IMR-90 (cell line): ENCODE results near the gene ARHGAP28. TPM values are rescaled to one million over a fixed set of nuclear protein-coding genes. Genes with fewer than 3 reads are reported as not detected.

Source experiments
- ATAC-seq: fragments of 200-7000 bp; cut with Tn5 transposase; 2 replicates; pipeline ENCODE4 v1.9.1; 2020; ENCODE audit warnings: low read depth, mild to moderate bottlenecking, moderate library complexity
- BruUV-seq: library from RNA; stranded (reverse); fragments of 400-500 nt; replicated peaks from 2 replicates; lab custom pipeline; 2021; lab: Mats Ljungman, UMichigan
- CTCF ChIA-PET: fragments of 300-600 bp; formaldehyde crosslinking; extraction: SDS; loops from one replicate; lab custom pipeline; 2021; ENCODE audit warnings: antibody characterized with exemption; lab: Yijun Ruan, JAX
- POLR2A ChIA-PET: fragments of 300-600 bp; sonication (Branson Sonifier 250); formaldehyde crosslinking; loops from one replicate; lab custom pipeline; 2022; ENCODE audit warnings: antibody characterized with exemption; ENCODE audit not compliant: unreplicated experiment; lab: Charles Lee
- DNase-seq: peaks from one replicate; pipeline ENCODE4 v3.0.0; 2013
- H2AFZ ChIP-seq: replicated peaks from 2 replicates; pipeline ENCODE3; 2013; ENCODE audit warnings: low read length, mild to moderate bottlenecking; ENCODE audit not compliant: poor library complexity
- H2AK5ac ChIP-seq: 2 replicates; pipeline ENCODE4 v1.6.1; 2013; ENCODE audit warnings: low read depth, low read length, inconsistent platforms
- H2AK9ac ChIP-seq: replicated peaks from 2 replicates; pipeline ENCODE3; 2013; ENCODE audit warnings: mild to moderate bottlenecking, low read depth, low read length, moderate library complexity; ENCODE audit not compliant: poor library complexity
- H2BK120ac ChIP-seq: 2 replicates; pipeline ENCODE4 v1.6.1; 2013; ENCODE audit warnings: low read depth, low read length, inconsistent platforms
- H2BK15ac ChIP-seq: 3 replicates; pipeline ENCODE4 v1.6.1; 2013; ENCODE audit warnings: low read depth, low read length, inconsistent platforms
- H2BK20ac ChIP-seq: 2 replicates; pipeline ENCODE4 v1.6.1; 2013; ENCODE audit warnings: low read depth, mild to moderate bottlenecking, inconsistent platforms, low read length, moderate library complexity
- H2BK5ac ChIP-seq: 2 replicates; pipeline ENCODE4 v1.6.1; 2013; ENCODE audit warnings: mild to moderate bottlenecking, low read depth, low read length, inconsistent platforms; ENCODE audit not compliant: poor library complexity, severe bottlenecking
- H3K14ac ChIP-seq: replicated peaks from 2 replicates; pipeline ENCODE4 v1.6.1; 2013; ENCODE audit warnings: low read depth, low read length, inconsistent platforms
- H3K18ac ChIP-seq: 2 replicates; pipeline ENCODE4 v1.6.1; 2013; ENCODE audit warnings: low read depth, low read length, control low read depth
- H3K23ac ChIP-seq: 2 replicates; pipeline ENCODE4 v1.6.1; 2013; ENCODE audit warnings: low read depth, low read length, inconsistent platforms
- H3K27ac ChIP-seq: 2 replicates; pipeline ENCODE4 v1.5.1; 2013; ENCODE audit warnings: mild to moderate bottlenecking, control low read depth, low read length; ENCODE audit not compliant: insufficient read depth
- H3K27me3 ChIP-seq: 2 replicates; pipeline ENCODE4 v1.6.1; 2013; ENCODE audit warnings: low read length; ENCODE audit not compliant: control insufficient read depth, insufficient read depth
- H3K36me3 ChIP-seq: 2 replicates; pipeline ENCODE4 v1.6.1; 2013; ENCODE audit warnings: low read length, mixed read lengths; ENCODE audit not compliant: control insufficient read depth, insufficient read depth
- H3K4ac ChIP-seq: 2 replicates; pipeline ENCODE4 v1.6.1; 2013; ENCODE audit warnings: low read depth, low read length, inconsistent platforms
- H3K4me1 ChIP-seq: 2 replicates; pipeline ENCODE4 v1.6.1; 2013; ENCODE audit warnings: low read length, mixed read lengths; ENCODE audit not compliant: control insufficient read depth, insufficient read depth
- H3K4me2 ChIP-seq: 2 replicates; pipeline ENCODE4 v1.6.1; 2013; ENCODE audit warnings: low read depth, mild to moderate bottlenecking, control low read depth, low read length, moderate library complexity
- H3K4me3 ChIP-seq: 2 replicates; pipeline ENCODE4 v1.5.1; 2013; ENCODE audit warnings: low read depth, mild to moderate bottlenecking, control low read depth, low read length, moderate library complexity; ENCODE audit not compliant: insufficient read depth
- H3K56ac ChIP-seq: 2 replicates; pipeline ENCODE4 v1.6.1; 2013; ENCODE audit warnings: low read length, inconsistent platforms; ENCODE audit not compliant: insufficient read depth; ENCODE audit errors: extremely low read depth
- H3K79me1 ChIP-seq, 2 experiments: 2 replicates each; pipeline ENCODE4 v1.6.1; 2013; ENCODE audit warnings: low read length in 2 of 2, inconsistent platforms in 1 of 2, low read depth in 1 of 2
- H3K9ac ChIP-seq: 2 replicates; pipeline ENCODE4 v1.6.1; 2013; ENCODE audit warnings: low read depth, low read length, control low read depth
- H3K9me1 ChIP-seq: 2 replicates; pipeline ENCODE4 v1.6.1; 2013; ENCODE audit warnings: low read length, inconsistent platforms; ENCODE audit not compliant: insufficient read depth
- H3K9me3 ChIP-seq: 2 replicates; pipeline ENCODE4 v1.6.1; 2013; ENCODE audit warnings: low read length; ENCODE audit not compliant: control insufficient read depth, insufficient read depth
- H4K20me1 ChIP-seq: 2 replicates; pipeline ENCODE4 v1.6.1; 2013; ENCODE audit warnings: low read length, inconsistent platforms; ENCODE audit not compliant: insufficient read depth
- H4K5ac ChIP-seq: 2 replicates; pipeline ENCODE4 v1.6.1; 2013; ENCODE audit warnings: mild to moderate bottlenecking, low read depth, low read length, control low read depth
- H4K8ac ChIP-seq, 2 experiments: 2 replicates each; pipeline ENCODE4 v1.6.1; 2013; ENCODE audit warnings: low read depth in 2 of 2, low read length in 2 of 2, control low read depth in 1 of 2, inconsistent platforms in 1 of 2
- H4K91ac ChIP-seq: 2 replicates; pipeline ENCODE4 v1.6.1; 2013; ENCODE audit warnings: low read depth, low read length, inconsistent platforms; ENCODE audit not compliant: insufficient read depth
- CEBPB ChIP-seq: IDR thresholded peaks from 2 replicates; pipeline ENCODE4 v1.6.1; 2012; ENCODE audit warnings: low read depth, low read length, improper control_type of control experiment
- FOS ChIP-seq: fragments of 150-350 bp; IDR thresholded peaks from 2 replicates; pipeline ENCODE4 v1.6.1; 2016; ENCODE audit warnings: low read depth, low read length
- MAZ ChIP-seq: IDR thresholded peaks from 2 replicates; pipeline ENCODE4 v1.6.1; 2012; ENCODE audit warnings: low read depth, mild to moderate bottlenecking, low read length, improper control_type of control experiment, moderate library complexity, borderline replicate concordance
- NFE2L2 ChIP-seq: fragments of 150-350 bp; IDR thresholded peaks from 2 replicates; pipeline ENCODE4 v1.6.1; 2016; ENCODE audit warnings: low read depth, mild to moderate bottlenecking, low read length
- RCOR1 ChIP-seq: IDR thresholded peaks from 2 replicates; pipeline ENCODE4 v1.6.1; 2012; ENCODE audit warnings: mild to moderate bottlenecking, low read length, improper control_type of control experiment; ENCODE audit not compliant: insufficient replicate concordance
- USF2 ChIP-seq: fragments of 150-350 bp; IDR thresholded peaks from 2 replicates; pipeline ENCODE4 v1.6.1; 2017; ENCODE audit warnings: mild to moderate bottlenecking, antibody characterized with exemption, low read length, low read depth
- WGBS, 2 experiments: methylation state at CpG; one replicate each; pipeline versions ENCODE4 v1.1.5 to v1.1.7; 2013; ENCODE audit warnings: missing lambda C conversion rate in 2 of 2; ENCODE audit not compliant: insufficient read length in 1 of 2; ENCODE audit errors: extremely low coverage in 2 of 2; 5-methylcytosine and 5-hydroxymethylcytosine counted together
- dilution Hi-C: fragments of 300-500 bp; cut with HindIII; formaldehyde crosslinking; loops from one replicate; pipeline ENCODE4 v1.14.3; 2018; ENCODE audit warnings: low sequenced_read_pairs; ENCODE audit not compliant: unreplicated experiment
- in situ Hi-C: fragments of 300-500 bp; cut with MboI; formaldehyde crosslinking; loops from 3 replicates; pipeline ENCODE4 v1.14.3; 2019; ENCODE audit warnings: low sequenced_read_pairs, inconsistent platforms, mixed read lengths
- intact Hi-C: fragments of 100-400 bp; cut with micrococcal nuclease; formaldehyde crosslinking; loops from 2 replicates; pipeline ENCODE4 v1.10.0; 2022
- polyA plus RNA-seq, 3 experiments: library from polyadenylated mRNA; depleted of rRNA; stranded (reverse); fragments of >200 nt; gene quantifications; 2 replicates each; pipeline ENCODE4 v1.2.3, GENCODE V29; 2012; ENCODE audit warnings: low replicate concordance in 1 of 3
- total RNA-seq: library from RNA; depleted of rRNA; stranded (reverse); fragments of >200 nt; gene quantifications from 2 replicates; pipeline ENCODE4 v1.2.3, GENCODE V29; 2012

Gene ARHGAP28
- total and polyA plus RNA-seq, 2 of the 4 experiments (the other 2 are of a cell fraction): 1.8 to 3.8 TPM

DNA sequence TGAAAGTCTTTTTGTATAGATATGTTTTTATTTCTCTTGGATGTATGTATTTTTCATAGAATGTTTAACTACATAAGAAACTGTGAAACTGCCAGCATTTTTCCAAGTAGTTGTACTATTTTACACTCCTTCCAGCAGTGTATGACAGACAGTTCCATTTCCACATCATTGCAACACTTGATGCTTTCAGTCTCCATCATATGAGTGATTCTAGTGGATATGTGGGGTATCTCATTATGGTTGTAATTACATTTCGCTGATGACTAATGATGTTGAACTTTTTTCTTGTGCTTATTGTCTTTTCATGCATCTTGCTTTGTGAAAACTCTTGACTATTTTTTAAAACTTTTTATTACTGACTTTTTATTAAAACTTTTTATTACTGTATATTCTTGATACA is 101.4 kb downstream of the ARHGAP28 start:
- Histone ChIP-seq H2AFZ (no peak overlapping the region), H3K27me3 (no peaks in the 10 kb centered on the region), H4K91ac (no peak overlapping the region), H2AK5ac (no peak overlapping the region), H3K4me1 (peaks cover 6% of the 10 kb centered on the region; the same call in 1 of the 2 replicates), H3K23ac (no peak overlapping the region), H2BK20ac (no peak overlapping the region), H3K9ac (no peak overlapping the region), H3K9me1 (peaks cover 2% of the 10 kb centered on the region), H4K8ac (no peak overlapping the region), H3K79me1 (no peaks in the 10 kb centered on the region), H4K5ac (no peak overlapping the region), H3K27ac (no peak overlapping the region), H2AK9ac (no peak overlapping the region), H3K14ac (no peak overlapping the region), H2BK15ac (no peak overlapping the region), H2BK5ac (no peak overlapping the region), H3K9me3 (no peaks in the 10 kb centered on the region), H3K36me3 (peaks cover 5% of the 10 kb centered on the region), H3K56ac (no peak overlapping the region), H4K20me1 (no peaks in the 10 kb centered on the region), H3K18ac (no peak overlapping the region), H3K4ac (no peak overlapping the region), H2BK120ac (no peak overlapping the region), H3K4me2 (no peak overlapping the region), H3K4me3 (no peak overlapping the region)
- ChIA-PET POLR2A (no interaction called here), CTCF (no interaction called here)
- in situ Hi-C loops: no loop called here
- no TSS peak for BruUV-seq
- dilution Hi-C loops: no loop called here
- TF ChIP-seq MAZ: no peak
- peak; percentile 9; the same call in 1 of the 2 replicates for TF ChIP-seq CEBPB
- TF ChIP-seq FOS: no peak
- no peak for TF ChIP-seq NFE2L2
- no peak for TF ChIP-seq RCOR1
- TF ChIP-seq USF2: no peak
- ATAC-seq (no peak), DNase-seq (peak; percentile 15)
- intact Hi-C loops: no loop called here
- no CpG with 5 or more reads among the region's 1 CpG for WGBS, 2 experiments
